Right cardiac atrium (tissue), 5 donors: ENCODE results near the gene CTNNBIP1. TPM values are rescaled to one million over a fixed set of nuclear protein-coding genes. Genes with fewer than 3 reads are reported as not detected.

Experiments used
- ATAC-seq, 2 donors: fragments of 200-7000 bp; cut with Tn5 transposase; one replicate each; pipeline versions ENCODE4 v1.8.0 to v1.9.1; 2020; ENCODE audit warnings: moderate library complexity in 2 of 2, mild to moderate bottlenecking in 1 of 2
- DNase-seq, 3 donors: peaks; one replicate each; pipeline ENCODE4 v3.0.0-alpha.2; 2020
- H3K27ac ChIP-seq: one replicate; pipeline ENCODE4 v1.5.1; 2013; ENCODE audit warnings: mild to moderate bottlenecking, low read length, control low read depth, moderate library complexity
- H3K27me3 ChIP-seq: one replicate; pipeline ENCODE4 v1.6.1; 2013; ENCODE audit not compliant: control insufficient read depth, insufficient read depth
- H3K4me1 ChIP-seq: one replicate; pipeline ENCODE4 v1.6.1; 2013; ENCODE audit warnings: low read length; ENCODE audit not compliant: control insufficient read depth, insufficient read depth
- H3K4me3 ChIP-seq: one replicate; pipeline ENCODE4 v1.5.1; 2013; ENCODE audit warnings: low read length, control low read depth
- H3K9me3 ChIP-seq: one replicate; pipeline ENCODE4 v1.6.1; 2013; ENCODE audit warnings: low read length; ENCODE audit not compliant: control insufficient read depth
- WGBS: extraction: QIAGEN DNeasy Blood & Tissue Kit; methylation state at CpG from one replicate; pipeline ENCODE4 v1.1.7; 2013; 5-methylcytosine and 5-hydroxymethylcytosine counted together
- intact Hi-C, 4 donors: fragments of 100-400 bp; cut with DNase I; formaldehyde crosslinking; loops; one replicate each; pipeline versions ENCODE4 v1.11.0 to v1.14.0; 2022 to 2023
- polyA plus RNA-seq: library from polyadenylated mRNA; stranded (reverse); fragments of 200-250 nt; gene quantifications from one replicate; pipeline ENCODE4 v1.2.3, GENCODE V29; 2013
- total RNA-seq, 4 donors: library from RNA; stranded (reverse); fragmentation: NEBNext Ultra II Directional; extraction: Animal tissue kit (Norgen Biotek cat#: 25700); gene quantifications; one replicate each; pipeline ENCODE4 v1.2.1, GENCODE V29; 2021
- donor health status: healthy with polysubstance abuse.
- donor health status: DM: no; HTN: yes; CAD: no.
- donor health status: DM: no; HTN: no; CAD: no.
- donor health status: DM: no; HTN: yes; CAD: no; lungs with severe emphysema.
- donor health status: DM: yes; HTN: yes; CAD: no.

CTNNBIP1 gene
- total and polyA plus RNA-seq, 5 donors = 31.9 to 71.8 (median 52.7) TPM

- DNase-seq (no peak), ATAC-seq (peak; percentile 8 to 12)
- Histone ChIP-seq H3K9me3 (no peaks in the 10 kb centered on the region), H3K4me3 (no peak overlapping the region), H3K27ac (no peak overlapping the region), H3K27me3 (no peaks in the 10 kb centered on the region), H3K4me1 (peaks cover 7% of the 10 kb centered on the region)
- intact Hi-C loops = no loop called here
- 42% methylated on average over 12 of the region's 12 CpGs for WGBS
Observed at GRCh38 chr1:9844106-9844505, 66.0 kb downstream of the CTNNBIP1 start.

GRCh38 chr1:9843576-9843945 lies 66.5 kb downstream of the CTNNBIP1 start:
- DNase-seq (no peak), ATAC-seq (peak; percentile 7 to 8)
- 75% methylated on average over 7 of the region's 7 CpGs for WGBS
- intact Hi-C loops = no loop called here
- no peak overlapping the region for H3K4me3 ChIP-seq
- H3K9me3 ChIP-seq = no peaks in the 10 kb centered on the region
- no peak overlapping the region for H3K27ac ChIP-seq
- no peaks in the 10 kb centered on the region for H3K27me3 ChIP-seq
- peaks cover 7% of the 10 kb centered on the region for H3K4me1 ChIP-seq

- peaks cover 7% of the 10 kb centered on the region for H3K4me1 ChIP-seq
- no peaks in the 10 kb centered on the region for H3K9me3 ChIP-seq
- H3K27ac ChIP-seq = no peak overlapping the region
- WGBS = 48% methylated on average over 20 of the region's 20 CpGs
- ATAC-seq (peak; percentile 32 to 38), DNase-seq (peak in 2 of 3 donors; percentile 69 to 74)
- intact Hi-C loops = no loop called here
- no peaks in the 10 kb centered on the region for H3K27me3 ChIP-seq
- no peak overlapping the region for H3K4me3 ChIP-seq
Observed at GRCh38 chr1:9842781-9843575, 67.1 kb downstream of the CTNNBIP1 start.

- DNase-seq = peak in 1 of 3 donors; percentile 69
- 43% methylated on average over 9 of the region's 9 CpGs for WGBS
- Histone ChIP-seq H3K4me1 (peaks cover 7% of the 10 kb centered on the region), H3K4me3 (no peak overlapping the region), H3K27me3 (no peaks in the 10 kb centered on the region), H3K27ac (no peak overlapping the region), H3K9me3 (no peaks in the 10 kb centered on the region)
- intact Hi-C loops = no loop called here
- ATAC-seq = no peak
Observed at GRCh38 chr1:9842073-9842711, 67.9 kb downstream of the CTNNBIP1 start.

DNA sequence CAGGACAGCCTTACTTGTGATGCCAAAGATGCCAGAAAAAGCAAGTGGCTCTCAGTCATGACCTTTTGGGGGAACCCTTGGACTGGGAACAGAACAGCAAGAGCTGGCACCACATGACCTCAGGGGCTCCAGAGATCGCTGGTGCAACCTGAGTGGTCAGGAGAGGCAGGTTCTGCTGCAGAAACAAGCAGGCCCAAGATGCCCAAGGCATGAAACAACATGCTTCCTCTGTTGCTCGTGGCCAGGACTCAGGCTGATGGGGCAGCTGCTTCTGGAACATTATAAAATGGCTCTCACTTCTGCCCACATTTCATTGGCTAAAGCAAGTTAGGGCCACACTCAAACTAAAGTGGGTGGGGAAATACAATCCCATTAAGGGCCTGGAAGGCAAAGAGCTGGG lies 68.6 kb downstream of the CTNNBIP1 start:
- no peaks in the 10 kb centered on the region for H3K27me3 ChIP-seq
- ATAC-seq = no peak
- no peak overlapping the region for H3K27ac ChIP-seq
- H3K4me3 ChIP-seq = no peak overlapping the region
- no peaks in the 10 kb centered on the region for H3K9me3 ChIP-seq
- DNase-seq = no peak
- intact Hi-C loops = no loop called here
- 87% methylated on average over 2 of the region's 2 CpGs for WGBS
- peaks cover 7% of the 10 kb centered on the region for H3K4me1 ChIP-seq

- DNase-seq = no peak
Observed at GRCh38 chr1:9840176-9840575, 69.9 kb downstream of the CTNNBIP1 start.

DNA sequence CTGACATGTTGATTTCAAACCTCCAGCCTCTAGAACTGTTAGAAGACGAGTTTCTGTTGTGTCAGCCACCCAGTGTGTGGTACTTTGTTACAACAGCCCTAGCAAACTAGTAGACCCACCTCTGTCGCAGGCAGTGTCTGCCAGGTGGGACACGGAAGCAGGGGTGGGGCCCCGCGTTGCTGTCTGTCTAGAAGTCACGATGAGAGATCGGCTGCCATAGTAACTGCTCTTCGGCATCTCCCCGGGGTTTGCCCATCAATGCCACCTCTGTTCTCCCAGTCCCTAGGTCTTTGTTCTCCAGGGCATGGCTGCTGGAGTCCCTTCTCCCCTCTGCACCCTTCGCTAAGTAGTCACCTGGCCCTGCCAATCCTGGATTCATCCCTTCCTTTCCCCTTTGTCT lies 71.1 kb downstream of the CTNNBIP1 start:
- intact Hi-C loops = no loop called here
- Histone ChIP-seq H3K27me3 (no peaks in the 10 kb centered on the region), H3K4me3 (no peak overlapping the region), H3K9me3 (no peaks in the 10 kb centered on the region), H3K27ac (no peak overlapping the region), H3K4me1 (peaks cover 7% of the 10 kb centered on the region)
- WGBS = 88% methylated on average over 10 of the region's 10 CpGs
- ATAC-seq = no peak
- DNase-seq = no peak

More at GRCh38 chr1:9840176-9840575, 69.9 kb downstream of the CTNNBIP1 start:
- Histone ChIP-seq H3K9me3 (no peaks in the 10 kb centered on the region), H3K27ac (no peak overlapping the region), H3K27me3 (no peaks in the 10 kb centered on the region), H3K4me3 (no peak overlapping the region), H3K4me1 (peaks cover 7% of the 10 kb centered on the region)
- no peak for ATAC-seq
- intact Hi-C loops = no loop called here
- 78% methylated on average over 3 of the region's 3 CpGs for WGBS

GRCh38 chr1:9836632-9836960 lies 73.5 kb downstream of the CTNNBIP1 start:
- intact Hi-C loops = no loop called here
- no peaks in the 10 kb centered on the region for H3K27me3 ChIP-seq
- WGBS = 84% methylated on average over 5 of the region's 5 CpGs
- ATAC-seq (no peak), DNase-seq (no peak)
- no peaks in the 10 kb centered on the region for H3K9me3 ChIP-seq
- no peak overlapping the region for H3K27ac ChIP-seq
- H3K4me3 ChIP-seq = no peak overlapping the region
- no peaks in the 10 kb centered on the region for H3K4me1 ChIP-seq

- Histone ChIP-seq H3K27ac (no peak overlapping the region), H3K27me3 (no peaks in the 10 kb centered on the region), H3K4me3 (no peak overlapping the region), H3K9me3 (no peaks in the 10 kb centered on the region), H3K4me1 (no peaks in the 10 kb centered on the region)
- DNase-seq = peak; percentile 58 to 73 (median 73)
- 46% methylated on average over 15 of the region's 15 CpGs for WGBS
- intact Hi-C loops = no loop called here
- peak; percentile 83 to 87 for ATAC-seq
Observed at GRCh38 chr1:9835758-9836631, 74.1 kb downstream of the CTNNBIP1 start.

GRCh38 chr1:9835404-9835757 lies 74.7 kb downstream of the CTNNBIP1 start:
- Histone ChIP-seq H3K27me3 (no peaks in the 10 kb centered on the region), H3K9me3 (no peaks in the 10 kb centered on the region), H3K4me1 (no peaks in the 10 kb centered on the region), H3K27ac (no peak overlapping the region), H3K4me3 (no peak overlapping the region)
- no peak for DNase-seq
- intact Hi-C loops = no loop called here
- WGBS = 52% methylated on average over 9 of the region's 9 CpGs
- no peak for ATAC-seq

- Histone ChIP-seq H3K4me1 (no peaks in the 10 kb centered on the region), H3K27ac (no peak overlapping the region), H3K9me3 (no peaks in the 10 kb centered on the region), H3K4me3 (no peak overlapping the region), H3K27me3 (no peaks in the 10 kb centered on the region)
- 80% methylated on average over 3 of the region's 3 CpGs for WGBS
- ATAC-seq (no peak), DNase-seq (no peak)
- intact Hi-C loops = no loop called here
Observed at GRCh38 chr1:9833632-9834031, 76.4 kb downstream of the CTNNBIP1 start.
